Pancreas (tissue), 10 donors: ENCODE data around the gene TCF19. TPM values are rescaled to one million over a fixed set of nuclear protein-coding genes. Genes with fewer than 3 reads are reported as not detected.

Source experiments
- ATAC-seq, 4 donors: fragments of 200-7000 bp; cut with Tn5 transposase; one replicate each; pipeline versions ENCODE4 v1.8.0 to v1.9.1; 2020; ENCODE audit warnings: mild to moderate bottlenecking in 4 of 4, moderate library complexity in 4 of 4
- DNase-seq, 6 donors: peaks; one replicate each; pipeline ENCODE4 v3.0.0-alpha.2; 2020
- FAIRE-seq: peaks from 2 replicates; lab custom pipeline; 2012; peaks lifted over from hg19 to GRCh38; lab: Jason Lieb, UNC
- H3K27ac ChIP-seq, 4 donors: fragments of 200-600 bp; sonication (generic); 1 replicate in 3 of 4; 2 replicates in 1 of 4; pipeline versions ENCODE4 v1.5.0 to v1.8.0; 2020
- H3K27me3 ChIP-seq, 4 donors: fragments of 200-600 bp; one replicate each; pipeline ENCODE4 v1.8.0; 2021
- H3K36me3 ChIP-seq, 3 donors: fragments of 200-600 bp; sonication (generic) in 1 of 3; one replicate each; pipeline versions ENCODE4 v1.5.0 to v1.8.0; 2020 to 2021
- H3K4me1 ChIP-seq, 3 donors: fragments of 200-600 bp; one replicate each; pipeline ENCODE4 v1.8.0; 2021
- H3K4me3 ChIP-seq, 4 donors: fragments of 200-600 bp; sonication (generic) in 2 of 4; one replicate each; pipeline versions ENCODE4 v1.5.0 to v1.8.0; 2020 to 2021
- H3K9me3 ChIP-seq, 4 donors: fragments of 200-600 bp; one replicate each; pipeline ENCODE4 v1.8.0; 2021
- WGBS, 2 donors: extraction: QIAGEN DNeasy Blood & Tissue Kit; methylation state at CpG; one replicate each; pipeline ENCODE4 v1.1.7; 2013; 5-methylcytosine and 5-hydroxymethylcytosine counted together
- intact Hi-C, 3 donors: fragments of 100-400 bp; cut with DNase I; formaldehyde crosslinking; loops; one replicate each; pipeline versions ENCODE4 v1.11.1 to v1.14.2; 2022
- polyA plus RNA-seq, 2 donors: library from polyadenylated mRNA; stranded (reverse); fragments of 200-250 nt; gene quantifications; one replicate each; pipeline ENCODE4 v1.2.3, GENCODE V29; 2013
- total RNA-seq, 6 donors: library from RNA; stranded (reverse); fragmentation: NEBNext Ultra II Directional in 4 of 6; extraction: Animal tissue kit (Norgen Biotek cat#: 25700) in 4 of 6; gene quantifications; one replicate each; pipeline versions ENCODE4 v1.2.1 to v1.2.4, GENCODE V29; 2021 to 2023
- TF ChIP-seq, protein P1 (sequence below), 4 donors: fragments of 200-600 bp; sonication (generic) in 3 of 4; IDR thresholded peaks; one replicate each; pipeline versions ENCODE4 v1.5.0 to v1.8.0; 2021; ENCODE audit warnings: antibody characterized with exemption in 4 of 4
- donor health status: healthy with polysubstance abuse.
- donor health status: DM: no; HTN: no; CAD: no; lungs with moderate emphysema.
- donor health status: DM: no; HTN: no; CAD: no.
- donor health status: control.
- donor health status: control.
- donor health status: Bipolar disorder and iron deficiency.
- donor health status: DM: yes; HTN: yes; CAD: no.
- donor health status: DM: no; HTN: no; CAD: no.
- donor health status: DM: no; HTN: no; CAD: no.
- donor health status: DM: yes; HTN: yes; CAD: no.

TCF19 gene
- total and polyA plus RNA-seq, 8 donors, result 0.83 to 3.4 (median 2.0) TPM

- TF ChIP-seq, protein P1, sequence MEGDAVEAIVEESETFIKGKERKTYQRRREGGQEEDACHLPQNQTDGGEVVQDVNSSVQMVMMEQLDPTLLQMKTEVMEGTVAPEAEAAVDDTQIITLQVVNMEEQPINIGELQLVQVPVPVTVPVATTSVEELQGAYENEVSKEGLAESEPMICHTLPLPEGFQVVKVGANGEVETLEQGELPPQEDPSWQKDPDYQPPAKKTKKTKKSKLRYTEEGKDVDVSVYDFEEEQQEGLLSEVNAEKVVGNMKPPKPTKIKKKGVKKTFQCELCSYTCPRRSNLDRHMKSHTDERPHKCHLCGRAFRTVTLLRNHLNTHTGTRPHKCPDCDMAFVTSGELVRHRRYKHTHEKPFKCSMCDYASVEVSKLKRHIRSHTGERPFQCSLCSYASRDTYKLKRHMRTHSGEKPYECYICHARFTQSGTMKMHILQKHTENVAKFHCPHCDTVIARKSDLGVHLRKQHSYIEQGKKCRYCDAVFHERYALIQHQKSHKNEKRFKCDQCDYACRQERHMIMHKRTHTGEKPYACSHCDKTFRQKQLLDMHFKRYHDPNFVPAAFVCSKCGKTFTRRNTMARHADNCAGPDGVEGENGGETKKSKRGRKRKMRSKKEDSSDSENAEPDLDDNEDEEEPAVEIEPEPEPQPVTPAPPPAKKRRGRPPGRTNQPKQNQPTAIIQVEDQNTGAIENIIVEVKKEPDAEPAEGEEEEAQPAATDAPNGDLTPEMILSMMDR (IDR thresholded peaks at IDR 0.05), result no peak
- H3K4me1 ChIP-seq, result no peaks in the 10 kb centered on the region
- intact Hi-C loops, result no loop called here
- DNase-seq, result no peak
- ATAC-seq, result no peak
- WGBS, 2 donors, result 52 to 63% methylated on average over 2 of the region's 2 CpGs
- H3K9me3 ChIP-seq, result no peaks in the 10 kb centered on the region
- no peak for FAIRE-seq
- no peak overlapping the region for H3K4me3 ChIP-seq
- H3K27ac ChIP-seq, result no peak overlapping the region
- H3K36me3 ChIP-seq, result no peaks in the 10 kb centered on the region
- no peaks in the 10 kb centered on the region for H3K27me3 ChIP-seq
Observed at GRCh38 chr6:31142361-31142761, 16.0 kb upstream of the TCF19 start.

DNA sequence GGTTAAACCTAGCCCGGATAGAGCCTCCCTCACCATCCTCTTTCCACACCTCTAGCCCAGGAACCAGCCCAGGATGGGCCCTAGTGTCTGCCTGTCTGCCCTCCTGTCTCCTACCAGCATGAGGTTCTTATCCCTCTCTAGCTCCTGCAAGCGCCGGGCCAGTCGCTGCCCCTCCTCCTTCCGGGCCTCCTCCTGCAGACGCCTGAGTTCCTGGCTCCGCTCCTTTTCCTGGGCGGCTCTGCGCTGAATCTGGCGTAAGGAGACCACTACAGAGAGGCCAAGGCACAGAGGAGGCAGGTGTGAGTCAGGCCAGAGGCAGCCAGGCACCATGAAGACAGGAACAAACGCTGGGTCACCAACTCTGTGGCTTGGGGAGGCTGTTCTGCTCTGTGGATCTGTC, 15.2 kb upstream of the TCF19 start:
- no peak for DNase-seq
- TF ChIP-seq, protein P1 (IDR thresholded peaks at IDR 0.05), result no peak
- intact Hi-C loops, result no loop called here
- no peak for FAIRE-seq
- peak in 3 of 4 donors; percentile 14 to 31 (median 22) for ATAC-seq
- Histone ChIP-seq H3K27me3 (no peaks in the 10 kb centered on the region), H3K4me3 (no peak overlapping the region), H3K36me3 (no peaks in the 10 kb centered on the region), H3K27ac (no peak overlapping the region), H3K4me1 (no peaks in the 10 kb centered on the region), H3K9me3 (no peaks in the 10 kb centered on the region)
- 73 to 74% methylated on average over 11 of the region's 11 CpGs for WGBS, 2 donors

DNA sequence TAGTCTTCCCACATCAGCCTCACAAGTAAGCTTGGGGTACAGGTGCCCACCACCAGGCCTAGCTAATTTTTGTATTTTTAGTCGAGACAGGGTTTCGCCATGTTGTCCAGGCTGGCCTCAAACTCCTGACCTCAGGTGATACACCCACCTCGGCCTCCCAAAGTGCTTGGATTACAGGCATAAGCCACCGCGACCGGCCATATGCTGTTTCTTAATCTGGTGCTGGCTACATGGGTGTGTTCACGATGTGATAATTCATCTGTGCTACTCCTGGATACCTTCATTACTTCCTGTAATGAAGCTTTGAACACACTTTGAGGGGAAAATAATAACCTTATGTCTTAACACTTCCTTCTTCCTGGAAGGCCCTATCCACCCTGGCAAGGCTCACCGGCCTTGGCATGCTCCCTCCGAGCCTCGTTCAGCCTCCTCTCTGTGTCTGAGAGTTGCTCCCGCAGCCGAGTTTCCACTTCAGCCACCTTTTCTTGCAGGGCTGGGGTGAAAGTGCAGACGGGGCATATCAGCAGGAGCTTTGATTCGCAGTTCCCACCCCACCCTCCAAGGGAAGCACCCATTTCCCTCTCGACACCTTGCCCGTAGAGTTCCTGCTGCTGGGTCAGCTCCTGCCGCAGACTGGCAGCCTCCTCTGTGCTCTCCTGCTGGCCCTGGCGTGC, 14.0 kb upstream of the TCF19 start:
- H3K27ac ChIP-seq, result no peak overlapping the region
- ATAC-seq (peak in 2 of 4 donors; percentile 39 to 55), DNase-seq (no peak), FAIRE-seq (no peak)
- intact Hi-C loops, result no loop called here
- 87 to 91% methylated on average over 18 of the region's 18 CpGs for WGBS, 2 donors
- no peaks in the 10 kb centered on the region for H3K9me3 ChIP-seq
- H3K4me1 ChIP-seq, result no peaks in the 10 kb centered on the region
- H3K36me3 ChIP-seq, result no peaks in the 10 kb centered on the region
- no peaks in the 10 kb centered on the region for H3K27me3 ChIP-seq
- no peak overlapping the region for H3K4me3 ChIP-seq
- TF ChIP-seq, protein P1 (IDR thresholded peaks at IDR 0.05), result no peak

DNA sequence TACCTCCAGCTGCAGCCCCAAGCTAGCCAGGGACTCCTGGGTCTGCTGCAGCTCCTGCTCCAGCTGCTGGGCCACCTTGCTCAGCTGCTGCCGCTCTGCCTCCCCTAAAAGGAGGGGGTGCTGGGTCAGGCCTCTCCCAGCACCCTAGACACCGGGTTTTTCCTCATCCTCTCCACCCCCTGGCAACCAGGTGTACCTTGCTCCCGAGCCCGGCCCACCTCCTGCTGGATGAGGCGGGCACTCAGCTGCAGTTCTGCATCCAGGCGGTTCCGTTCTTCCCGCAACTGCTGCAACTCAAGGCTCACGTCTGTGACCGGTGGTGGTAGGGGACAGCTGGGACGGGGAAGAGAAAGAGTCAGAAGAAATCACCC, 13.4 kb upstream of the TCF19 start:
- WGBS, 2 donors, result 79 to 90% methylated on average over 11 of the region's 11 CpGs
- FAIRE-seq (no peak), ATAC-seq (peak in 1 of 4 donors; percentile 30), DNase-seq (no peak)
- no peaks in the 10 kb centered on the region for H3K4me1 ChIP-seq
- H3K27me3 ChIP-seq, result no peaks in the 10 kb centered on the region
- H3K27ac ChIP-seq, result no peak overlapping the region
- intact Hi-C loops, result no loop called here
- H3K4me3 ChIP-seq, result no peak overlapping the region
- H3K36me3 ChIP-seq, result peaks cover 0 to 4% (median 0%) of the 10 kb centered on the region in 3 donors
- no peaks in the 10 kb centered on the region for H3K9me3 ChIP-seq
- TF ChIP-seq, protein P1 (IDR thresholded peaks at IDR 0.05), result no peak

- Histone ChIP-seq H3K4me3 (no peak overlapping the region), H3K9me3 (no peaks in the 10 kb centered on the region), H3K27me3 (no peaks in the 10 kb centered on the region), H3K4me1 (no peaks in the 10 kb centered on the region), H3K36me3 (peaks cover 0 to 4% (median 0%) of the 10 kb centered on the region in 3 donors), H3K27ac (no peak overlapping the region)
- WGBS, 2 donors, result 94 to 98% methylated on average over 10 of the region's 10 CpGs
- TF ChIP-seq, protein P1 (IDR thresholded peaks at IDR 0.05), result no peak
- FAIRE-seq (no peak), ATAC-seq (no peak), DNase-seq (no peak)
- intact Hi-C loops, result no loop called here
Observed at GRCh38 chr6:31145386-31145785, 13.0 kb upstream of the TCF19 start.
